GM04503 (cell line): ENCODE data around the gene ARID3B.
"Not testable (repeated sequence)": the region's sequence is repeated elsewhere in the genome, so short reads cannot be mapped to it uniquely, and the experiment has no call there.

Experiments
- DNase-seq: peaks from one replicate; pipeline ENCODE4 v3.0.0-alpha.2; 2012; ENCODE audit warnings: low read depth

Gene ARID3B

DNA sequence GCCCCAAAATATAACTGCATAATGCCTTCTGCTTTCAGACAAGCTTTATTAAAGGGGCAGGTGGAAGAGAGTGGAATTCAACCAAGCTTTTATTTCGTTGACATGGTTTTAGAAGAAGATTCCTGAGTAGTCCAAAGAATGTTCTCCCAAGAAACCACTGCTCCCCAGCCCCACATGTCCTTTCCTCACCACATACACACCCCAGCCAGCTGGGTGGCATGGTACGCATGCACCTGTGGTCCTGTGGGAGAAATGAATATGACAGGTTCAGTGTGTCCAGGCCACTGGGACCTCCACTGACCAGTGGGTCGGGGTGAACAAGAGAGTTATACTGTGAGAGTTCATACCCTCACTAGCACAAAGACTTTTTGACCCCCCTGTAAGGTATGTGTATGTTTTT is 30.2 kb downstream of the ARID3B start:
- DNase-seq = no peak

DNA sequence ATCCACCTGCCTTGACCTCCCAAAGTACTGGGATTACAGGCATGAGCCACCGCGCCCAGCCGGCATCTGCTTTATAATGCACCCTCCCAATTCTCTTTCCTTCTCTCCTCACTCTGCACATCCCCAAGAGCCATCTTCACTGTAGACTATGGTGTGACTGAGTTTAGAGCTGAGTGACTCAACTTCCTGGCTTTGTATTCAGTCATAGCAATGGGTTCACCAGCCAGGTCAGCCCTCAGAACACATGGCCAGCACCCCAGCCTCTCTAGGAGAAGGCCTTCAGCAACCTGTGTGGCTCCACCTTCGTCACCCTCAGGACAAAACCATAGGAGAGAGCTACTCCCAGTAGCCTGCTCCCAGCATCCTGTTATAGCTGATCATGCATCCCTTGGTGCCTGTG is 33.0 kb downstream of the ARID3B start:
- no peak for DNase-seq

DNA sequence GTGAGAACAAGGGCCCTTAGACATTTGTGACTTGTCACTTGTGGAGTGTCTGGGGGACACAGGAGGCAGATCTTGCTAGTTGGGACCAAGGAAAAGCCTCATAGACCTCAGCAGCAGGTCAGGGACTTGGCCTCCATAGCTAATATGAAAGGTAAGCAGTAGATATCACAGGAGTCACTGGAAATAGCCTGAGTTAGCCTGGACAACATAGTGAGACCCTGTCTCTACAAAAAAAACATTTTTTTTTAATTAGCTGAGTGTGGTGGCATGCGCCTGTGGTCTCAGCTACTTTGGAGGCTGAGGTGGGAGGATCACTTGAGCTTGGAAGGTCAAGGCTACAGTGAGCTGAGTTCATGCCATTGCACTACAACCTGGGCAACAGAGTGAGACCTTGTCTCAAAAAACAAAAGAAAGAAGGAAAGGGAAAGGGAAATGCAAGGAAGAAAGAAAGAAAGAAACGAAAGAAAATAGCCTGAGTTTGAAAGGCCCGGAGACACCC is 37.5 kb downstream of the ARID3B start:
- no peak for DNase-seq

DNA sequence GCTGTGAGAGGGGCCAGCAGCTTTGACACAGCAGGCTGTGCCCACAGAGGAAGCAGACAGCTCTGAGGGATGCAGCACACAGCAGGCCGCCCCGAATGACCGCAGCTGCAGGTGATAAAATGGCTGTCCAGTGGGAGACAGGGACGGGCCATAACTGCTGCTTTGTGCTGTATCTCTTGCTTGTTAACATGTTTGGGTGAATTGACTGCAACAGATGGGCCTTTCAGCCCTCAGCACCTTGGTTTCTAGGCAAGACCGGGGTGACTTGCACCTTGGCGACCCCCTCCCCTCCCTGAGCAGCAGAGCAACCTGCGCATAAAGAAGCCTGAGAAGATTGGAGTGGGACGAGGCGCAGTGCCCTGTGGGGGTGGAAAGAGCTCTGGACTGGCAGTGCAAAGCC is 38.0 kb downstream of the ARID3B start:
- no peak for DNase-seq

DNA sequence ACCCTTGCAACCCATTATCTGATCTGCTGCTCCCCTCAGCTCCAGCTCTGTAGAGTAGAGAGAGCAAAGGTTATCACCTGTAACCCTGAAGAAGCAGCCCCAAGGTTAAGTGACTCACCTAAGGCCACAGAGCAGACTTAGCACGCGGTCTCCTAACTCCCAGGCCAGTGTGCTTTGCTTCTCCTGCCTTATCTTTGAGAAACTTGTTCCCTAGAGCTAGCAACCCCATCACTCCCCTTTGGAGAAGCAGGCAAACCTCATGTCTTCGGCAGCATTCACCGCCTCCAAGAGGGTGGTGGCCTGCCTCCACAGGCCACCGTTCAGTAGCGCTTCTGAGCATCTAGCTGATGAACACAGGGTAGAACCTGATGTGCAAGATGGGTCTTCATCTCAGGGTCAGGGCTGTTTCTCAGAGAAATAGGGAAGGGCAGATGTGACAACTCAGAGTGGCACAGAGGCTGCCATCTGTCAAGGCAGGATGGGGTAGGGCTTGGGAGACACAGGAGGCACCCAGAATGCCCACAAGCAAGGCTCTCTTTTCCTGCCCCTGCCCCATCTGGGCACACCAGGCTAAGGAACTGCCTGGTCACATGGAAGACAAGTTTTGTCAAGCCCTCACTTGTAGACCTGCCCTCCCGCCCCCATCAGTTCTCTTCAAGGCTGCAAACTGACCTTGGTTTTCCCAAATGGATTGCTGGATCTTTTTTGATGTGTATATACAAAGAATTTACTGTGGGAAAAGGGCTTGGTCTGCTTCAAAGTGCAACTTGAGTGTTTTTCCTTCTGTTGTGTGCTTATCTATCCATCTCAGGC is 39.7 kb downstream of the ARID3B start:
- DNase-seq = no peak

DNA sequence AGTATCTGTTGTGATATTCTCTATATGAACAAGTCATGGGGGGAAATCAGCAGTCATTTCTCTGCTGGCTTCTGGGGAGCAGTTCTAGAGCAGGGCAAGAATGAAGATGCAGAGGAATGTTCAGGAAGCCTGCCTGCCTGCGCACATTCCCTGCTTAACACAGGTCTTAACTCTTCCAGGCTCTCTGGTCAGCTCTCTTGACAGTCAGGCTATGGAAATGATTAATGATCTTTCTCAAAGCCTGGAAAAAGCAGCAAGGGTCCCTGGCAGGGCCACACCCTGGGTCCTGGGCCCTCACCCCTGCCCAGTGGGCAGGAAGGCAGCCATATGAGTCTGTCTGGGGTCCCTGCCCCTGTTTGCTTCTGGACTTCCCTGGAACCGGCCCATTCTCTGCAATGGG is 43.2 kb downstream of the ARID3B start:
- DNase-seq = no peak

DNA sequence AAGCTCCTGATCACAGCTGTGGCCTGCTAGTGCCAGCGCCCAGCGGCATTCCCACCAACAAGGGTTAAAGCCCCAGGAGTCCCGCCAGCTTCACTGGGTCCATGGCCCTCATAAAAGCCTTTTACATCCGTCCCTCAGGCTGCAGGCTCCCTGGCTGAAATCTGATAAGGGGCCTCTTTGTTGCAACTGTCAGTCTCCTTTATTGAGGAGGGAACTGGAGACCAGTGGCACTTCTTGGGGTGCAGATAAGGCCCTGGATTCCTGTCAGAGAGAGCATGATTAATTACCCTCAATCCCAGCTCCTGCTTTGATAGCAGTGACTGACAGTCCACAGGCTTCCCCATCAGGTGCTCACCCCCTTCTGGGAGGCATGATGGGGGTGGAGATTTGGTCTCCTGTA is 43.8 kb downstream of the ARID3B start:
- no peak for DNase-seq

DNA sequence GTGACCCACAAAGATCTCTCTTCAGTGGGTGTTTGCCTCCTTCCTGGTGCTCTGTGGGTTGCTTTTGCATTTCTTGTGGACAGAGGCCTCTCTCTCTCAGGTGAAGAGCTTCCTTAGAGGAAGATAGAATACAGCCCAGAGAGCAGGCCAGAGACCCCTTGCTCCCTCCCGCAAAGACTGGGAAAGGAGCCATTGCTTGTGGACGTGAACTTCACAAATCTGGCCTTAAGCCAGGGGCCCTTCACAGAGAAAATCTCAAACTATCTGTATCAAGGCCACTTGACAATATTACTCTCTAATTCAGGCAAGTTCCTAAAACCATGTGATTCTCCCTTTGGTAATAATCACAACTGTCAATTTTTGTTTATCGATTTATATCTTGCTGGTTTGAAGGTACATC is 44.2 kb downstream of the ARID3B start:
- DNase-seq = no peak

DNA sequence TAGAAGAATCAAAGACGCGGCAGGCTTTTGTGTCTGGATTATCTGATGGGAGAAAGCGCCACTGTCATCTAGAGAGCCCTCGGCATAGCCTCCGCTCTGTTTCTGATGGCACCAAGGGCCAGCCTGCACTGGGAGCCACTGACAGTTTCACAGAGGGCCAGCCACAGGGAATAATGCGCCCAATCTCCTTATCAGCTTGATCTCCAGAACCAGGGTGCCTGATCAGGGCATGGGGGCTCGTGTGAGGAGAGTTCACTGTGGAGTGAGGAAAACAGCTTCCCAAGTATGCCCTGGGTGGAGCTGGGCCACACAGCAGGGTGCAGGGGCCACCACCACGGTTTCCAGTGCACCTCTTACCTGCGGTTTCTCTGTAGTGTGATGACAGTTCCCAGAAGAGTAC is 44.8 kb downstream of the ARID3B start:
- DNase-seq = no peak

DNA sequence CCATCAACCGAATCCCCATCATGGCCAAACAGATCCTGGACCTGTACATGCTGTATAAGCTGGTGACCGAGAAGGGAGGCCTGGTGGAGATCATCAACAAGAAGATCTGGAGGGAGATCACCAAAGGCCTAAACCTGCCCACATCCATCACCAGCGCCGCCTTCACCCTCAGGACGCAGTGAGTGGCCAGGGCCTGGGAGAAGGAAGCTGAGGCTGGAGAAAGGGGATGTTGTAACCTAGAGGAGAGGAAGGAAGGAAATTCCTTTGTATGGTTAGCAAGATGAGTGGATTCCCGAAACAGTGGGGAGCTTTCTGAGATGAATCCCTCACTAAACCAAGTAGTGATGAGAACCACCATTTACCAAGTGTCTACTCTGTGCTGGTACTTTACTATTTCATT is 48.8 kb downstream of the ARID3B start:
- no peak for DNase-seq

DNA sequence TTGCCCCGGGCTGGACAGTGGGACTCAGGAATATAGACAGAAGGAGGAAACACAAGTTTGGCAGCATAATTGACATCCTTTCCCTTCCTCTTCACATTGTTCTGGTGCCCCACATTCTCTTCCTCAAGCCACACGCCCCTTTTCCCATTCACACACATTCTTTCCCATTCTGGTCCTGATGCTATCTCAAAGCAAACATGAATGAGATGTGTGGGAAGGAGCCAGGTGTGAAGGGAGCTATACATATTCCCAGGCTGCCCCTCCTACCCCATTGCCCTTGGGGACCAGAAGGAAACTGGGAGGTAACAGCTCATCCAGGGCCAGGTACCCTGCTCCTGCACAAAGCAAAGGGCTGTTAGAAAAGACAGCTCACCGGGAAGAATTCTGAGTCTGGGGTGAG is 51.2 kb downstream of the ARID3B start:
- no peak for DNase-seq

DNA sequence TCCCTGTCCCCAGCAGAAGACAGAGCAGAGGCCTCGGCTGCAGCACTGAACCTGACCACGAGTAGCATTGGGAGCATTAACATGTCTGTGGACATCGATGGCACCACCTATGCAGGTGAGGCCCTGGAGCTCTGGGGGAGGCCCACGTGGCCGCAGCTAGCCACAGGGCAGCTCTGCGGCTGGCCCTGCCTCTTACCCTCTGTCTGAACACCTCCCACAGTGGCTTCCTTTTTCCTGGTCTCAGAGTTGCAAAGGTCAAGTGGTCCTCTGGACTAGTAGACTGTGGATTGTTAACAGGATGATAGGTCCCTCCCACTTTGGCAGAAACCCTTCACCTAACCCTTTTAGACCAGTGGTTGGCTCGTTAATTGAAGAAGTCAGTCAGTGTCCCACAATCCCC is 52.1 kb downstream of the ARID3B start:
- no peak for DNase-seq

DNA sequence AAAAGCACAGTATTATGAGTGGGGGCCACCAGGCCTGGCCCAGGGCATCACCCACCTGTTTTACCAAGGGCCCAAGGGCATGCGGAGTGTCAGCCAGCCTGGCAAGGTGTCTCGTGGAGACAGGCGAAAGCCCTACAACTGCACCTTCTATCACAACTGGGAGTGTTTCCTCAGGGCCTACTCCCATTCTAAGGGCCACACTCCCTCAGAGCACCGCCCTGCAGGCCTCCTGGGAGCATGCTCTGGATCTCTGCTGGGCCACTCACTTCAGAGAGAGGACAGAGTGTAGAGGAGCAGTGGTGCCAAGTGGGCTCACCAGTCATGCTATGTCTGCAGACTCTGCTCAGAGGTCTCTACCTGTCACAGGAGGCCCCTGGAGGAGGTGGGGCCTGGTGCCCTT is 53.4 kb downstream of the ARID3B start:
- no peak for DNase-seq

DNA sequence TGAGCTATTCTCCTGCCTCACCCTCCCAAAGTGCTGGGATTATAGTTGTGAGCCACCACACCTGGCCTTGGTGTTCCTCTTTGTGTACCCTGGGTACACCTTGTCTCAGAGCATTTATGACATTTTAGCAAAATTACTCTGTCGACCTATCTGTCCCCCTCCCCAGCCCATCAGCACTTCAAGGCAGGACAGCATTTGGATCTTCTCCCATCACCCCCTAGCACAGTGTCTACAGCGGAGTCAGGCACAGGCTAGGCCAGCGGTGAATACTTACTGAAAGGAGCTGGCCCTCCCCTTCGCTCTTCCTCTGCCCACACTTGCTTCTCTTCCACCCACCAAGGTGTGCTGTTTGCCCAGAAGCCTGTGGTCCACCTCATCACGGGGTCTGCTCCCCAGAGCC is 54.3 kb downstream of the ARID3B start:
- no peak for DNase-seq

DNA sequence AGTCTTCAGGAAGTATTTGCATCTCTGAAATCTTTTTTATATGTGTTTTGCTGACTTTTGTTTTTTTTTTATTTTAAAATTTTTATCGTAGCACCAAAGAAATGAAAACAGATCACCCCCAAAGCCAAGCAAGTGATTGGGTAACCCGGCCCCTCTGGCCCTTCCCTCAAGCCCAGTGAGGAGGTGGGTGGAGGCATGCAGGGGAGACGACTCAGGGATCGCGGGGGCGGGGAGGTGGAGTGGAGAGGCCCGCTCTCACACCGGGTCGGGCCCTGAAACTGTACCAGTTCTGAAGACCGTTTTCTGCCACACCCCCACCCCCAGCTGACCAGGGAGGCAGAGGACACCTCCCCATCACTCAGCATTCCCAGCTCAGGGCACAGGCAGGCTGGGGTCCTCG is 55.7 kb downstream of the ARID3B start:
- DNase-seq = not testable (repeated sequence)

DNA sequence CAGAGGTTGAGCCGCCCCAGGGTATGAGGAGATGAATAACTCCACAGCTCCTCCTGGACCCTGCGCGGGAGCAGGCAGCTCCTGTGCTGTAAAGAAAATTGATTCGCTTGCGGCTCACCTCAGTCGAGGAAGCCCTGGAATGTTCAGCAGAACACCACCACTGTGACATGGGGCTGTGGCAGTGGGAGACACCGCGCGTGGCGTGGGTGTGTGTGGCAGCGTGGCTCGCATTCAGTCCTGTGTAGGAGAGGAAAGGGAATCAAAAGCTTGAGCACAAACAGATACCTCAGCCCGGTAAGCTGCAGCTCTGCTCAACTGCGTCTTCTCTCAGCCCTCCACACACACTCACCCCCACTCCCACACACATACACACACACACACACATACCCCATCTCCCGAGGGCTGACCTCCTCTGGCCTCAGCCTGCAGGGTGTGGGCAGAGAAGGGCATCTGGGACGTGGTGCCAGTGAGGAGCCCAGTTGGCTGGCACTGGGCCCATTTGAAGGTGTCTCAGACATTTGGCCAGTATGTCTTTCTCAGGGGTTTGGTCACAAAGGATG is 56.2 kb downstream of the ARID3B start:
- DNase-seq = not testable (repeated sequence)

DNA sequence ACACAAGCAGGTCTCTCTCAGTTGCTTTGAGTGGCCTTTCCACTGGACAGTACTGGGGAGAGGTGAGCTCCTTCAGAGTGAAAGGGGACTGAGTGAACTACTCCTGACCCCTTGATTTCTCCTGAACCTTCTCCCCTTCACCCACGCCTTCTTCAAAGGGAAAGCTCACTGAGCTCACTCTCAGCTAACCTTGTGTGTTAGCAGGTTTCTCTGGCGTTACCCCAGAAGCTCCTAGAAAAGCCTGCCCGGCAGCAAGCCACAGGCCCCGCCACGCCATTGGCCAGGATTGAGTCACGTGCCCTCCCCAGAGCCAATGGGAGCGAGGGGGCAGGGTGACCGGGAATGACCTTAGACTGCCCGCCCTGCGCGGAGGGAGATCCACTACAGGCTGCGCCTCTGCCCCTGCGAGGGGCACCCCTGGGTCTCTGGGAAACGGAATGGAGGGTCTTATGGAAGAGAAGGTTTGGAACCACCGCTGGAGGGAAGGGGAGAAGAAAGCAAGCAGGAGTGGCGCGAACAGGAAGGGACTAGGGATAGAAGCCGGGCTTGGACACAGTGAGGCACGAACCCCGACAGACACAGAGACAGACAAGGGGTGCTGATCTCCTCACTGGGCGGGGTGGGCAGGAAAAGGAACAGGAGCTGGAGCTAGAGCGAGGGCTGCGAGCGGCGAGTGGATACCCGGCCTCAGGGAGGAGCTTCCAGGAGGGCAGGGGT is 57.3 kb downstream of the ARID3B start:
- peak; percentile 57 for DNase-seq

DNA sequence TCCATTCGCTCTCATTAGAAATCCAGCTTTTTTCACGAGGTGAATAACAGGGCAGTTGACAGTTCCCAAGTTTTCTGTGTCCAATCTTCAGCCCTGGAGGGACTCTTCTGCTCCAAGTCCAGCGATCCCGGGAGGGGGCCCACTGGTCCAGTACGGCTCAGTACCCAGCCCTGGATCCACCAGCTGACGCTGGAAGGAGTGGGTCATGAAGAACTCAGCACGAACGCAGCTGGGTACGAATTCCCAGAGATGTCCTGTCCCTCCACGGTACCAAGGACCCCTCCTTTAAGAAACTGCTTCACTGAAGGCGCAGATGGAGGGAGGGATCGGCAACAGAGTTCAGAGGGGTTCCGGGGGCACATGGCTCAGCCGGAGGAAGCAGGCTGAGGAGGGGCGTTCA is 58.1 kb downstream of the ARID3B start:
- DNase-seq = no peak

DNA sequence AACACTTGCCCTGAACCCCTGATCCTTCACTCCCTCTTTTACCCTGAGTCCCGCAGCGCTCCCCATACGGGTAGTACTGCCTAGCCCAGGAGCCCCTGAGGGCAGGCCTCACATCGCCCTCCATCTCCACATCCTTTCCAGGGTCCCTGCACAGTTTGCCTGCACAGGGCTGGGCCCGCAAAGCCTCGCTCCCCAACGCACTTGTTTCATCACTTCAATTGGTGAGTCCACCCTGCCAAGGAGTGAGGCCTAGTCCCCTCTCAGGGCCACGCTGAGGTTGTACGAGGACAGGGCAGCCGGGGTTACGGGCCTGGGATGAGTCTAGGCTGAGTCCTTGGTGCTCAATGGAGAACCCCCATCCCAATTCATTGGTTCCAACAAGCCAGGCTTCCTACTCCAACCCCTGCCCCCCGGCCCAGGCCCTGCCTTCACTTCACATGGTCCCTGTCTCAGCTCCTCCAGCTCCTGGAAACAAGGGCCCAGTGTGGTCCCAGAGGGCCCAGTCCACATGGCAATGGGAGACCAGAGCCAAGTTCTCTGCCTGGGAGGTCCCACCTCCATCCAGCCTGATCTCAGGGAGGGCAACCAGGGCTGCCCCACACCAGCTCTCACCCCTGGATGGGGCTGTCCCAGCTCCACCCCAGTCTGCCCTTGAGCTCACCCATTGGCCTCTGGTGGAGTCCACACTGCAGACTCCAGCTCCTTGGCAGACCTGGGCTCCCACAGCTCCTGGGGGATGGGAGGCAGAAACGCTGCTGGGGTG is 62.2 kb downstream of the ARID3B start:
- DNase-seq = no peak

DNA sequence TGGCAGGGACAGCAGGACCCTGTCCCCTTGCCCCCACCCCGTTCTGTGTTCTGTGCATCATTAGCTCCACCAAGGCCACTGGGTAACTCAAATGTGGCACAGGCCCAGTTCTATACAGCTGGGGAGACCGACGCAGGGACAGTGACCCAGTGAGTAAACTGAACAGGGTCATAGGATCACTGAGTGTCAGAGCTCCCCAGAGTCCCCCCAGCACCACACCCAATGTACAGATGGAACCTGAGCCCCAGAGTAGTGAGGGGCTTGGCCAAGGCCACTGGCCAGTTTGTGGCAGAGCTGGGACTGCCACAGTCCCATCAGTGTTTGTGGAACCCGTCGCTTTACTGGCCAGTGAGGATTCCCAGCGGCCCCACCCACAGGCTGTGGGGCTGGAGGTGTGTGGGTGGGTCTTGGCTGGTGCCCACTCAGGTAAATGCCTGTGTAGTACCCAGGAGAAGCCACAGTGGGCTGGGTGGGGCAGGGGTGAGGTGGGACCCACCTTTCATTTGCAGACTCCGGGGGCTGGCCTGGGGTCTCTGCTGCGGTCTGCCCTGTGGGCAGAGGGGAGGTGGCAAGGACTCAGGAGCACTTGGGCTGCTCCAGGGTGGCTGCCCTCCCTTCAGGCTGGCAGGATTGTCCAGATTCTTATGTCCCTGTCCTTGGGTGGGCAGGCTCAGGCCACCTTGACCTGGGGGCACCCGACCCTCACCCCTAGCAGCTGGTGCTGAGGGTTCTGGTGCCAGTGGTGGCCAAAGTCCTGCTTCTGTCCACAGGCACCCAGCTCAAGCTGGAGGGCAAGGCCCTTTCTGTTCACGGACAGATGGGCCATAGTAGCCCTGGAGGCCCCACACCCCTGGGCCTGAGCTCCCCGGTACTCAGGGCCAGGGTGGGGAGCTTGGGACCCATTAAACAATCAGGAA is 63.0 kb downstream of the ARID3B start:
- no peak for DNase-seq
